H9 (cell line): ENCODE data around the gene CHN2. TPM values are rescaled to one million over a fixed set of nuclear protein-coding genes. Genes with fewer than 3 reads are reported as not detected.

ENCODE experiments used
- DNase-seq: peaks from one replicate; pipeline ENCODE4 v3.0.0-alpha.2; 2017
- H2AFZ ChIP-seq: one replicate; pipeline ENCODE4 v1.6.1; 2013; ENCODE audit warnings: mild to moderate bottlenecking, low read length, control low read depth, moderate library complexity
- H2AK5ac ChIP-seq: 2 replicates; pipeline ENCODE4 v1.6.1; 2013; ENCODE audit warnings: low read length, control low read depth, mixed read lengths; ENCODE audit not compliant: insufficient read length
- H2BK120ac ChIP-seq: one replicate; pipeline ENCODE4 v1.6.1; 2013; ENCODE audit warnings: low read depth, mild to moderate bottlenecking, low read length, control low read depth, inconsistent platforms; ENCODE audit not compliant: poor library complexity, severe bottlenecking
- H2BK12ac ChIP-seq: 2 replicates; pipeline ENCODE4 v1.6.1; 2013; ENCODE audit warnings: low read length, control low read depth, mixed read lengths, low read depth; ENCODE audit not compliant: insufficient read length
- H2BK15ac ChIP-seq: 2 replicates; pipeline ENCODE4 v1.6.1; 2013; ENCODE audit warnings: low read depth, low read length, control low read depth
- H2BK20ac ChIP-seq: one replicate; pipeline ENCODE4 v1.6.1; 2013; ENCODE audit warnings: low read depth, mild to moderate bottlenecking, low read length, control low read depth, inconsistent platforms; ENCODE audit not compliant: poor library complexity, severe bottlenecking
- H2BK5ac ChIP-seq: 2 replicates; pipeline ENCODE4 v1.6.1; 2013; ENCODE audit warnings: low read length, control low read depth, mixed read lengths; ENCODE audit not compliant: insufficient read length
- H3K14ac ChIP-seq: 2 replicates; pipeline ENCODE4 v1.6.1; 2013; ENCODE audit warnings: low read length, control low read depth; ENCODE audit not compliant: insufficient read depth
- H3K18ac ChIP-seq: 2 replicates; pipeline ENCODE4 v1.6.1; 2013; ENCODE audit warnings: low read depth, mild to moderate bottlenecking, mixed read lengths, low read length, control low read depth; ENCODE audit not compliant: insufficient read length
- H3K23ac ChIP-seq: 2 replicates; pipeline ENCODE4 v1.6.1; 2013; ENCODE audit warnings: low read length, control low read depth, mixed read lengths, low read depth; ENCODE audit not compliant: insufficient read length
- H3K23me2 ChIP-seq: 2 replicates; pipeline ENCODE4 v1.6.1; 2013; ENCODE audit warnings: low read depth, mild to moderate bottlenecking, mixed read lengths, low read length, control low read depth; ENCODE audit not compliant: insufficient read length, poor library complexity, severe bottlenecking
- H3K27ac ChIP-seq: 2 replicates; pipeline ENCODE4 v1.5.1; 2013; ENCODE audit warnings: low read length, control low read depth, mixed read lengths, low read depth; ENCODE audit not compliant: insufficient read length
- H3K27me3 ChIP-seq: 2 replicates; pipeline ENCODE4 v1.6.1; 2013; ENCODE audit warnings: low read length, control low read depth, inconsistent platforms; ENCODE audit not compliant: insufficient read depth
- H3K4ac ChIP-seq: 2 replicates; pipeline ENCODE4 v1.6.1; 2013; ENCODE audit warnings: low read depth, mild to moderate bottlenecking, control low read depth, inconsistent platforms, low read length, moderate library complexity
- H3K4me1 ChIP-seq: 2 replicates; pipeline ENCODE4 v1.6.1; 2013; ENCODE audit warnings: low read length, control low read depth, inconsistent platforms; ENCODE audit not compliant: insufficient read depth
- H3K4me2 ChIP-seq: 2 replicates; pipeline ENCODE4 v1.6.1; 2013; ENCODE audit warnings: low read length, control low read depth, mixed read lengths; ENCODE audit not compliant: insufficient read length, insufficient read depth
- H3K56ac ChIP-seq: 2 replicates; pipeline ENCODE4 v1.6.1; 2013; ENCODE audit warnings: low read depth, mild to moderate bottlenecking, mixed read lengths, low read length, control low read depth; ENCODE audit not compliant: insufficient read length
- H3K79me1 ChIP-seq: 2 replicates; pipeline ENCODE4 v1.6.1; 2013; ENCODE audit warnings: low read depth, mild to moderate bottlenecking, moderate library complexity, low read length, control low read depth, inconsistent platforms; ENCODE audit not compliant: insufficient read depth, poor library complexity, severe bottlenecking
- H3K79me2 ChIP-seq: 2 replicates; pipeline ENCODE4 v1.6.1; 2013; ENCODE audit warnings: low read length, control low read depth, inconsistent platforms; ENCODE audit not compliant: insufficient read depth
- H3K9ac ChIP-seq: 2 replicates; pipeline ENCODE4 v1.6.1; 2013; ENCODE audit warnings: low read length, control low read depth, mixed read lengths; ENCODE audit not compliant: insufficient read length; ENCODE audit errors: extremely low read depth
- H3K9me3 ChIP-seq: one replicate; pipeline ENCODE4 v1.6.1; 2013; ENCODE audit warnings: low read depth, low read length, inconsistent platforms; ENCODE audit not compliant: control insufficient read depth
- H3T11ph ChIP-seq: one replicate; pipeline ENCODE4 v1.6.1; 2013; ENCODE audit warnings: mild to moderate bottlenecking, low read length, control low read depth, inconsistent platforms
- H4K20me1 ChIP-seq: one replicate; pipeline ENCODE4 v1.6.1; 2013; ENCODE audit not compliant: control insufficient read depth, insufficient read length, insufficient read depth
- H4K5ac ChIP-seq: 2 replicates; pipeline ENCODE4 v1.6.1; 2013; ENCODE audit warnings: low read depth, mild to moderate bottlenecking, mixed read lengths, low read length, control low read depth; ENCODE audit not compliant: insufficient read length
- H4K8ac ChIP-seq: replicated peaks from 2 replicates; pipeline ENCODE4 v1.6.1; 2013; ENCODE audit warnings: low read length, control low read depth, mixed read lengths, low read depth; ENCODE audit not compliant: insufficient read length
- H4K91ac ChIP-seq: 2 replicates; pipeline ENCODE4 v1.6.1; 2013; ENCODE audit warnings: low read depth, mild to moderate bottlenecking, moderate library complexity, mixed read lengths, low read length, control low read depth; ENCODE audit not compliant: insufficient read length
- H3K27ac Mint-ChIP-seq, 3 experiments: 2 replicates in 2 of 3; 3 replicates in 1 of 3; pipeline ENCODE4 v1.8.0; 2020 to 2021; ENCODE audit warnings: mixed read lengths in 3 of 3, mild to moderate bottlenecking in 1 of 3, moderate library complexity in 1 of 3
- H3K27me3 Mint-ChIP-seq: 2 replicates; pipeline ENCODE4 v1.8.0; 2021; ENCODE audit warnings: low read depth, mild to moderate bottlenecking, moderate library complexity, mixed read lengths
- H3K36me3 Mint-ChIP-seq, 3 experiments: 2 replicates in 2 of 3; 3 replicates in 1 of 3; pipeline ENCODE4 v1.8.0; 2020 to 2021; ENCODE audit warnings: low read depth in 3 of 3, mixed read lengths in 3 of 3; ENCODE audit not compliant: insufficient read depth in 1 of 3
- H3K4me1 Mint-ChIP-seq, 2 experiments: 2 replicates each; pipeline ENCODE4 v1.8.0; 2020; ENCODE audit warnings: mixed read lengths in 2 of 2
- H3K4me3 Mint-ChIP-seq, 2 experiments: 2 replicates in 1 of 2; 3 replicates in 1 of 2; pipeline ENCODE4 v1.8.0; 2020 to 2021; ENCODE audit warnings: mild to moderate bottlenecking in 2 of 2, mixed read lengths in 2 of 2, moderate library complexity in 1 of 2
- H3K9me3 Mint-ChIP-seq, 2 experiments: 2 replicates in 1 of 2; 3 replicates in 1 of 2; pipeline ENCODE4 v1.8.0; 2020; ENCODE audit warnings: mild to moderate bottlenecking in 2 of 2, mixed read lengths in 2 of 2, moderate library complexity in 1 of 2
- WGBS: extraction: QIAGEN DNeasy Blood & Tissue Kit; methylation state at CpG from one replicate; pipeline ENCODE4 v1.1.7; 2013; ENCODE audit warnings: missing lambda C conversion rate, low lambda C conversion rate, mixed read lengths; ENCODE audit not compliant: insufficient read length; ENCODE audit errors: extremely low coverage; 5-methylcytosine and 5-hydroxymethylcytosine counted together
- total RNA-seq: library from RNA; stranded (reverse); gene quantifications from 2 replicates; pipeline ENCODE4 v1.2.1, GENCODE V29; 2021
- TF ChIP-seq, protein P1 (sequence below): fragments of 200-600 bp; sonication (generic); conservative IDR thresholded peaks from 3 replicates; pipeline ENCODE4 v1.8.0; 2021; ENCODE audit warnings: antibody characterized with exemption, mild to moderate bottlenecking

CHN2 gene
- total RNA-seq, 1 experiment from 2014 or later: 3.3 TPM

DNA sequence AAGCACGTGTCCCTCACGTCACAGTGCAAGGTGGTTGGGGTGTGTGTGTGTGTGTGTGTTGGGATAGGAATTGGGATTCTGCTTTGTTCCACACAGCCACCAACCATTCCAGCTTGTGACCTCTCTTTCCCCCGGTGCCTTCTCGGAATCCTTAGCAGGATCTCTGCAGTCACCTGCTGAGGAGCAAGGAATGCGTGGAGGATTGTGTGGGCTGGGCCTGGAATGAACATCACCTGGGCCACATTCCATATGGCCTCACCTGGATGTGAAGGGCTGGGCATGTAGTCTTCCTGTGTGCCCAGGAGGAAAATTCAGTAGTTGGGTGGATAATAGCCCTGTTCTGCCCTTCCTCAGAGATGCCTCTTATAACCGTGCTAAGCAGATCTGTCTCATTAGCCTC, 113.8 kb downstream of the CHN2 start:
- no CpG with 5 or more reads among the region's 6 CpGs for WGBS
- H3K4me1 Mint-ChIP-seq: peaks cover 49 to 56% of the 10 kb centered on the region in 2 experiments
- H3K9me3 ChIP-seq: no peaks in the 10 kb centered on the region

More for the DNA sequence above, 113.8 kb downstream of the CHN2 start:
- Histone ChIP-seq H3K56ac (no peak overlapping the region), H4K20me1 (no peaks in the 10 kb centered on the region), H3T11ph (no peak overlapping the region), H3K9ac (no peak overlapping the region), H2BK20ac (no peak overlapping the region), H2AK5ac (no peak overlapping the region), H3K4ac (no peak overlapping the region), H4K5ac (peak overlapping the region; percentile 56), H2BK12ac (no peak overlapping the region), H3K23ac (no peak overlapping the region), H3K27ac (no peak overlapping the region), H3K23me2 (no peaks in the 10 kb centered on the region), H3K79me2 (no peaks in the 10 kb centered on the region), H2BK15ac (no peak overlapping the region), H3K4me1 (peaks cover 7% of the 10 kb centered on the region), H3K18ac (peak overlapping the region; percentile 27), H2AFZ (no peak overlapping the region), H4K91ac (no peak overlapping the region), H3K27me3 (no peaks in the 10 kb centered on the region), H3K4me2 (no peak overlapping the region), H3K14ac (no peak overlapping the region), H3K79me1 (no peaks in the 10 kb centered on the region), H4K8ac (no peak overlapping the region), H2BK120ac (no peak overlapping the region), H2BK5ac (no peak overlapping the region)
- Mint-ChIP-seq H3K27me3 (peaks cover 1% of the 10 kb centered on the region), H3K36me3 (peaks cover 0 to 2% (median 0%) of the 10 kb centered on the region in 3 experiments; a peak in 2 of 7 replicates), H3K9me3 (peaks cover 4 to 8% of the 10 kb centered on the region in 2 experiments; a peak in 3 of 5 replicates), H3K27ac (peak overlapping the region; percentile 0 to 47 (median 4); a peak in 2 of 7 replicates), H3K4me3 (no peak overlapping the region)
- DNase-seq: no peak
- TF ChIP-seq, protein P1, sequence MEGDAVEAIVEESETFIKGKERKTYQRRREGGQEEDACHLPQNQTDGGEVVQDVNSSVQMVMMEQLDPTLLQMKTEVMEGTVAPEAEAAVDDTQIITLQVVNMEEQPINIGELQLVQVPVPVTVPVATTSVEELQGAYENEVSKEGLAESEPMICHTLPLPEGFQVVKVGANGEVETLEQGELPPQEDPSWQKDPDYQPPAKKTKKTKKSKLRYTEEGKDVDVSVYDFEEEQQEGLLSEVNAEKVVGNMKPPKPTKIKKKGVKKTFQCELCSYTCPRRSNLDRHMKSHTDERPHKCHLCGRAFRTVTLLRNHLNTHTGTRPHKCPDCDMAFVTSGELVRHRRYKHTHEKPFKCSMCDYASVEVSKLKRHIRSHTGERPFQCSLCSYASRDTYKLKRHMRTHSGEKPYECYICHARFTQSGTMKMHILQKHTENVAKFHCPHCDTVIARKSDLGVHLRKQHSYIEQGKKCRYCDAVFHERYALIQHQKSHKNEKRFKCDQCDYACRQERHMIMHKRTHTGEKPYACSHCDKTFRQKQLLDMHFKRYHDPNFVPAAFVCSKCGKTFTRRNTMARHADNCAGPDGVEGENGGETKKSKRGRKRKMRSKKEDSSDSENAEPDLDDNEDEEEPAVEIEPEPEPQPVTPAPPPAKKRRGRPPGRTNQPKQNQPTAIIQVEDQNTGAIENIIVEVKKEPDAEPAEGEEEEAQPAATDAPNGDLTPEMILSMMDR: no peak
